Osteocyte (in vitro differentiated cells): Measurements from ENCODE around the gene COL9A3. TPM values are rescaled to one million over a fixed set of nuclear protein-coding genes. Genes with fewer than 3 reads are reported as not detected.

Experiments
- DNase-seq: peaks from one replicate; pipeline ENCODE4 v3.0.0; 2021; ENCODE audit warnings: mixed read lengths; ENCODE audit not compliant: unreplicated experiment; ENCODE audit errors: extremely low spot score
- H3K27ac Mint-ChIP-seq: one replicate; pipeline ENCODE4 v1.8.0; 2021; ENCODE audit warnings: mild to moderate bottlenecking, mixed read lengths; ENCODE audit not compliant: unreplicated experiment
- H3K27me3 Mint-ChIP-seq: one replicate; pipeline ENCODE4 v1.8.0; 2021; ENCODE audit warnings: mixed read lengths; ENCODE audit not compliant: unreplicated experiment
- H3K36me3 Mint-ChIP-seq: one replicate; pipeline ENCODE4 v1.8.0; 2021; ENCODE audit warnings: mixed read lengths; ENCODE audit not compliant: unreplicated experiment
- H3K4me1 Mint-ChIP-seq: one replicate; pipeline ENCODE4 v1.8.0; 2021; ENCODE audit warnings: mixed read lengths; ENCODE audit not compliant: unreplicated experiment
- H3K4me3 Mint-ChIP-seq: one replicate; pipeline ENCODE4 v1.8.0; 2021; ENCODE audit warnings: mild to moderate bottlenecking, moderate library complexity, mixed read lengths; ENCODE audit not compliant: unreplicated experiment
- H3K9me3 Mint-ChIP-seq: one replicate; pipeline ENCODE4 v1.8.0; 2021; ENCODE audit warnings: mixed read lengths; ENCODE audit not compliant: unreplicated experiment
- total RNA-seq: library from RNA; stranded (reverse); gene quantifications from 2 replicates; pipeline ENCODE4 v1.2.1, GENCODE V29; 2021
- TF ChIP-seq, protein P1 (sequence below): fragments of 200-600 bp; sonication (generic); IDR thresholded peaks from 2 replicates; pipeline ENCODE4 v1.5.0; 2021; ENCODE audit warnings: antibody characterized with exemption, mild to moderate bottlenecking, moderate library complexity

Gene COL9A3
- total RNA-seq, 1 donor from 2014 or later, result 1.7 TPM

DNA sequence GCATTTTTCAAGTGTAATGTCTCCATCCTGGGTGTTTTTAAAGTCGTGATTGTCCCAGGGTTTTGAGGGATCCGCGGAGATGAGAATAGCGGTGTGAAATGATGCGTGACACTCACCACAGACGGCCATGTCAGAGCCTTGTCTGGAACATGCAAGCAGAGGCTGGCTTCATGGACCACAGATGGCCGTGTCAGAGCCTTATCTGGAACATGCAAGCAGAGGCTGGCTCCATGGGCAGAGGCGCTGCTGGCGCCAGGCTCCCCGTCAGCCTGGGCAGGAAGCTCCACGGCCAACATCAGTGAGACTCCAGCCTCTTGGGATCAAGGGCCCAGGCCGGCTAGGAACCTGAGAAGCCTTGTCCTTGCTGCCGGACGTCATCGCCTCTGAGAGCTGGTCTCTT is 28.2 kb upstream of the COL9A3 start:
- Mint-ChIP-seq H3K27me3 (peaks cover 18% of the 10 kb centered on the region), H3K27ac (no peak overlapping the region), H3K4me1 (peaks cover 12% of the 10 kb centered on the region), H3K36me3 (no peaks in the 10 kb centered on the region), H3K9me3 (no peaks in the 10 kb centered on the region), H3K4me3 (no peak overlapping the region)
- TF ChIP-seq, protein P1, sequence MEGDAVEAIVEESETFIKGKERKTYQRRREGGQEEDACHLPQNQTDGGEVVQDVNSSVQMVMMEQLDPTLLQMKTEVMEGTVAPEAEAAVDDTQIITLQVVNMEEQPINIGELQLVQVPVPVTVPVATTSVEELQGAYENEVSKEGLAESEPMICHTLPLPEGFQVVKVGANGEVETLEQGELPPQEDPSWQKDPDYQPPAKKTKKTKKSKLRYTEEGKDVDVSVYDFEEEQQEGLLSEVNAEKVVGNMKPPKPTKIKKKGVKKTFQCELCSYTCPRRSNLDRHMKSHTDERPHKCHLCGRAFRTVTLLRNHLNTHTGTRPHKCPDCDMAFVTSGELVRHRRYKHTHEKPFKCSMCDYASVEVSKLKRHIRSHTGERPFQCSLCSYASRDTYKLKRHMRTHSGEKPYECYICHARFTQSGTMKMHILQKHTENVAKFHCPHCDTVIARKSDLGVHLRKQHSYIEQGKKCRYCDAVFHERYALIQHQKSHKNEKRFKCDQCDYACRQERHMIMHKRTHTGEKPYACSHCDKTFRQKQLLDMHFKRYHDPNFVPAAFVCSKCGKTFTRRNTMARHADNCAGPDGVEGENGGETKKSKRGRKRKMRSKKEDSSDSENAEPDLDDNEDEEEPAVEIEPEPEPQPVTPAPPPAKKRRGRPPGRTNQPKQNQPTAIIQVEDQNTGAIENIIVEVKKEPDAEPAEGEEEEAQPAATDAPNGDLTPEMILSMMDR, result no peak
- no peak for DNase-seq

DNA sequence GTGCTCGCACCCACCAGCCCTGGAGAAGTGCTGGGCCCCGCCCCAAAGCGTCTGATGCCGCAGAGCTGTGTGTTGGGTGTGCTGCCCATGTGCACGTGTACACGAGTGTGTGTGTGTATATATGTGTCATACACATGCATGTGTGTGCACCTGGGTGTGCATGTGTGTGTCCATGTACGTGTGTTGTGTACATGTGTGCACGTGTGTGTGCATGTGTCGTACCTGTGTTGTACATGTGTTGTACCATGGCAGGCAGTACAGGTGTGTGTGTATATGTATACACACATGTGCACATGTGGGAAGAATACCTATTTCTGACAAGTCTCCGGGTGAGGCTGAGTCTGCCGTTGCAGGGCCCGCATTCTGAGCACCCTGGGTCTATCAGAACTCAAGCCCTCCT is 26.8 kb upstream of the COL9A3 start:
- Mint-ChIP-seq H3K4me3 (no peak overlapping the region), H3K27ac (no peak overlapping the region), H3K4me1 (peaks cover 16% of the 10 kb centered on the region), H3K9me3 (no peaks in the 10 kb centered on the region), H3K36me3 (no peaks in the 10 kb centered on the region), H3K27me3 (peaks cover 18% of the 10 kb centered on the region)
- DNase-seq, result no peak
- TF ChIP-seq, protein P1, result no peak

DNA sequence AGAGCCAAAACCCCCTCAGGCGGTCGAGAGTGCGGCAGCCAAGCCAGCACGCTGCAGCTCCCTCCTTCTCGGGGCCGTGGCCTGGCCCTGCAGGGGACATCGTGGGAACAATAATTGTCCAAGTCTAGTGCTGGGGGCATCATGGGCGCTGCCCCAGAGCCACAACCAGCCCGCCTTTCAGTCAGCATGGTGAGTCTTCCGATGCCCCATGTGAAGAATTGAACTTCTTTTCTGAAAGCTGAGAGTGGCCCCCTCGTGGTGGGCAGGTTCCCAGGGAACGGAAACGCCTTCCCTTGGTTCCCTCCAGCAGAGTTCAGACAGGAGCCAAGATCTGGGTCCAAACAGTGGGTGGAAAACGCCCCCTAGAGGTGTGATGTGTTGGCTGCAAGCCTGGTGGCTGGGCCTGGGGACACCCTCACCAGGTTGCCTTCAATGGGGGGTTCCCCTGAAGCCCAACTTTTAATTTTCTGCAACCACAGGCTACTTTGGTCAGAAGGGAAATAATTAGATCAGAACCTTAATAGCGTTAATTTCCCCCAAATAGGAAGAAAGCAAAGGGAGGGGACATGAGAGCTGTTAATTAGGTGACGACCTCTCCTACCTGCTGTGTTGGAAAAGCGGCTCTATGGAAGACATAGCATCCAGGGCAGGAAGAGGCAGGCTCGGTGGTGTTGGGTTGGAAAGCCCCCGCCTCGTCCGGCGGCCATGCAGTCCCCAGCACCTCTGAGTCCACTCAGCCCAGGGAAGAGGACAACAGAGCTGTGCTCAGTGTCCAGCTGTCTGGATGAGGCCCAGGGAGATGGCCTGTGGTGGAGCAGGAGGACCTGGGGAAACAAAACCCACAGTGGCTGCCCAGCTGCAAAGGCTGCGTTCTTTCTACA is 25.3 kb upstream of the COL9A3 start:
- H3K9me3 Mint-ChIP-seq, result no peaks in the 10 kb centered on the region
- H3K27me3 Mint-ChIP-seq, result peaks cover 18% of the 10 kb centered on the region
- DNase-seq, result peak; percentile 93
- H3K4me1 Mint-ChIP-seq, result peaks cover 19% of the 10 kb centered on the region
- H3K4me3 Mint-ChIP-seq, result no peak overlapping the region
- H3K27ac Mint-ChIP-seq, result no peak overlapping the region
- no peaks in the 10 kb centered on the region for H3K36me3 Mint-ChIP-seq
- TF ChIP-seq, protein P1, result peak; percentile 95

DNA sequence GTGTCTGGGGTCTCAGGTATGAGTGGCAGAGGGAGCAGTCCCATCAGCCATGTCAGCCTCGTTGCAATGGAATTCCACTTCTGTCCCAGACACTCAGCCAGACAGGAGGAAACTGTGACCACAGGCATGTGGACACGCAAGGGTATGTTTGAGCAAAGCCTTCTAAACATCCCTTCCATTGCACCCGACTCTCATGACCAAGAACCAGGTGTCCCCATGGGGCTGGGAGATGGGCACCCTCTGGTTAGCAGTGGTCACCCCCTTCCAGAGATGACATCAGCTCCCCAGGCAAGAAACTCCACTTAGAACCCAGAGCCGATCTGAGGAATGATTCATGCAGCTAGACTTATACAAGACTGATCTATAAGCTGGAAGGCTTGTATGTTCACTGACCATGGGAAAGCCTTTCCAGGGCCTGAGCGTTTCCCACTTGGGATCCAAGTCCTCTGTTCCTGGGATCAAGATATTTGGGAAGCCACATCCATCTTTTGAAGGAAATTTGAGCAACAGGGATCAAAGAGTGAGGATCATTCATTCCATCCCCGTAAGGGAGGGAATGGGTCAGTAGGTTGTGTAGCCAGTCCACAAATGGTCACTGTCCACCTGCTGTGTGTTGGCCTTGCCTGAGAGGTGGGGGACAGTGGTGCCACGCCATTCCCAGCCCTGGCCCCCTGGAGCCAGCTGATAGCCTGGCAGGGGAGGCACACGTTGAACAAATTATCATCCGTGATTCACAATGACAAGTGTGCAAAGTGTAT is 24.5 kb upstream of the COL9A3 start:
- Mint-ChIP-seq H3K4me1 (peaks cover 23% of the 10 kb centered on the region), H3K36me3 (no peaks in the 10 kb centered on the region), H3K9me3 (no peaks in the 10 kb centered on the region), H3K27me3 (peaks cover 14% of the 10 kb centered on the region), H3K27ac (no peak overlapping the region), H3K4me3 (no peak overlapping the region)
- DNase-seq, result no peak
- TF ChIP-seq, protein P1, result no peak
